ENCODE results near the gene CNMD.
"Not testable (repeated sequence)": the region's sequence is repeated elsewhere in the genome, so short reads cannot be mapped to it uniquely, and the experiment has no call there.

The CNMD gene

GRCh38 chr13:52744842-52745375 is 5.3 kb upstream of the CNMD start:
- DNase-seq (ENCODE audit: low read depth in 2 of 2), result no peak

GRCh38 chr13:52743988-52744387 is 4.4 kb upstream of the CNMD start:
- DNase-seq (ENCODE audit: low read depth in 2 of 2), result no peak

GRCh38 chr13:52743569-52743968 is 3.9 kb upstream of the CNMD start:
- no peak for DNase-seq (ENCODE audit: low read depth in 2 of 2)

- DNase-seq (ENCODE audit: low read depth in 2 of 2), result peak in 1 of 2 donors; percentile 1
Measured at GRCh38 chr13:52738719-52739467, 727 bp downstream of the CNMD start.

- no peak for DNase-seq (ENCODE audit: low read depth in 2 of 2)
Measured at GRCh38 chr13:52737965-52738364, 1.7 kb downstream of the CNMD start.

- no peak for DNase-seq (ENCODE audit: low read depth in 2 of 2)
Measured at GRCh38 chr13:52737451-52737850, 2.2 kb downstream of the CNMD start.

GRCh38 chr13:52736891-52737290 is 2.7 kb downstream of the CNMD start:
- DNase-seq (ENCODE audit: low read depth in 2 of 2), result no peak

GRCh38 chr13:52734075-52734623 is 5.5 kb downstream of the CNMD start:
- no peak for DNase-seq (ENCODE audit: low read depth in 2 of 2)

- no peak for DNase-seq (ENCODE audit: low read depth in 2 of 2)
Measured at GRCh38 chr13:52726258-52726657, 13.4 kb downstream of the CNMD start.

- no peak for DNase-seq (ENCODE audit: low read depth in 2 of 2)
Measured at GRCh38 chr13:52725302-52725701, 14.3 kb downstream of the CNMD start.

GRCh38 chr13:52723181-52723580 is 16.4 kb downstream of the CNMD start:
- no peak for DNase-seq (ENCODE audit: low read depth in 2 of 2)

GRCh38 chr13:52721356-52721755 is 18.3 kb downstream of the CNMD start:
- not testable (repeated sequence) for DNase-seq (ENCODE audit: low read depth in 2 of 2)

- DNase-seq (ENCODE audit: low read depth in 2 of 2), result not testable (repeated sequence)
Measured at GRCh38 chr13:52720904-52721303, 18.7 kb downstream of the CNMD start.

GRCh38 chr13:52713894-52714293 is 25.7 kb downstream of the CNMD start:
- no peak for DNase-seq (ENCODE audit: low read depth in 2 of 2)

- no peak for DNase-seq (ENCODE audit: low read depth in 2 of 2)
Measured at GRCh38 chr13:52712385-52712784, 27.2 kb downstream of the CNMD start.

- no peak for DNase-seq (ENCODE audit: low read depth in 2 of 2)
Measured at GRCh38 chr13:52711286-52711685, 28.3 kb downstream of the CNMD start.

GRCh38 chr13:52708266-52708665 is 31.4 kb downstream of the CNMD start:
- not testable (repeated sequence) for DNase-seq (ENCODE audit: low read depth in 2 of 2)

GRCh38 chr13:52707375-52707774 is 32.2 kb downstream of the CNMD start:
- DNase-seq (ENCODE audit: low read depth in 2 of 2), result no peak

- DNase-seq (ENCODE audit: low read depth in 2 of 2), result no peak
Measured at GRCh38 chr13:52706081-52706480, 33.5 kb downstream of the CNMD start.

- DNase-seq (ENCODE audit: low read depth in 2 of 2), result no peak
Measured at GRCh38 chr13:52703482-52703881, 36.1 kb downstream of the CNMD start.

GRCh38 chr13:52701728-52702465 is 37.7 kb downstream of the CNMD start:
- DNase-seq (ENCODE audit: low read depth in 2 of 2), result no peak

GRCh38 chr13:52696566-52696965 is 43.1 kb downstream of the CNMD start:
- DNase-seq (ENCODE audit: low read depth in 2 of 2), result no peak

GRCh38 chr13:52695856-52696255 is 43.8 kb downstream of the CNMD start:
- DNase-seq (ENCODE audit: low read depth in 2 of 2), result no peak

Measured in stimulated activated CD8-positive, alpha-beta memory T cell treated with anti-CD3 and anti-CD28 coated beads, Interleukin-15, amount 100 ng/mL, for 4 hours (primary cell).